NCI-H2227 (cell line): ENCODE data around the gene DEDD.

Source experiments
- DNase-seq: peaks from one replicate; lab custom pipeline; 2025; ENCODE audit not compliant: unreplicated experiment; lab: John Stamatoyannopoulos, UW

The DEDD gene, protein sequence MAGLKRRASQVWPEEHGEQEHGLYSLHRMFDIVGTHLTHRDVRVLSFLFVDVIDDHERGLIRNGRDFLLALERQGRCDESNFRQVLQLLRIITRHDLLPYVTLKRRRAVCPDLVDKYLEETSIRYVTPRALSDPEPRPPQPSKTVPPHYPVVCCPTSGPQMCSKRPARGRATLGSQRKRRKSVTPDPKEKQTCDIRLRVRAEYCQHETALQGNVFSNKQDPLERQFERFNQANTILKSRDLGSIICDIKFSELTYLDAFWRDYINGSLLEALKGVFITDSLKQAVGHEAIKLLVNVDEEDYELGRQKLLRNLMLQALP

DNA sequence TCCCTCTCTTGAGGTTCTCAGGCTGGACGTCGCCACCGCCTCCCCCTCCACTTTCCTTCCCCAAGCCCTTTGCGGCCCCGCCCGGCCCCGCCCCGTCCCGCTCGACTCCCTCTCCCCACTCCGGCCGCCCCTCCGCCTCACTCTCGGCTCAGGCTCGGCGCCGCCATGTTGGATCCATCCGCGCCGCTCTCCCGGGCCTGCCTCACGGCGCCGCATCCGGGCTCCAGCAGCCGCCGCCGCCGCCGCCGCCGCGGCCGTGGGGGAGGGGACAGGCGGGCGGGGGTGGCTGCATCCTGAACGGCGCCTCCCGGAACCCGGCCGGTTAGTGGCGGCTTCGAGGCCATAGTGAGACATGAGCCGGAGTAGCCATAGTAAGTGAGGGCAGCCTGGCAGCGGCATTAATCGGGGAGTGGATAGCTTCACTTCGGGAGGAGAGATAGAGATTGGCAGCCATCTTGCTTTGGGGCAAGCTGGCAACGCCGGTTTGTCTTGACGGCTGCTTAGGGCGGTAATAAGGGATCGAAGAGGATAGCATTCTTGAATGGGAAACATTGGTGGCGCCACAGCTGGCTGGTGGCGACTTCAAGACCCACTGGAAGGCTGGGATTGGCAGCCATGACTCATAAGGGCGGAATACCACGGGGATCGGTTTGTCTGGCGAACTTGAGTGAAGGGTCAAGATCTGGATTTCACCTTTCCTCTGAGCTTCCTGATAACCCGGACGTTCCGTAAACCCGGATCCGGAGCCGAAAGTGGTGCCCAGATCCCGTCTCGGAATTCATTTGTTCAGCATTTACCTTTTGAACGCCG lies at the start of gene DEDD:
Gene DEDD, minus strand, starts transcription at position 258 of the 810 bp plus-strand sequence. CDS start 8,205 bp downstream, outside the sequence.
- DNase-seq: peak; percentile 97

DNA sequence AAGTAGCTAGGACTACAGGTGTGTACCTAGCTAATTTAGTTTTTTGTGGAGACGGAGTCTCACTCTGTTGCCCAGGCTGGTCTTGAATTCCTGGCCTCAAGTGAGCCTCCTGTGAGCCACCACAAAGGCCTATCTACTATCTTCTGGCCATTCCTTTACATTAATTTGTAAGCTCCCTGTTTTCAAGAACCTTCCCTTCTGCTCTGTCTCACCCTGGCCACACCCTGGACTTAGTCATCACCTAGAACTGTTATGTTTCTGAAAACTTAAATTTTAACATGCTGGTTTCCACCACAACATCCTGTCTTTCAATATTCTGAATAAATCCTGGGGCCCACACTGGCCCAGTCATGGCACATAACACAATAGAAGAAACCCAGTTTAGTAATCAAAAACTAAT lies 49.7 kb upstream of the DEDD start:
- no peak for DNase-seq

DNA sequence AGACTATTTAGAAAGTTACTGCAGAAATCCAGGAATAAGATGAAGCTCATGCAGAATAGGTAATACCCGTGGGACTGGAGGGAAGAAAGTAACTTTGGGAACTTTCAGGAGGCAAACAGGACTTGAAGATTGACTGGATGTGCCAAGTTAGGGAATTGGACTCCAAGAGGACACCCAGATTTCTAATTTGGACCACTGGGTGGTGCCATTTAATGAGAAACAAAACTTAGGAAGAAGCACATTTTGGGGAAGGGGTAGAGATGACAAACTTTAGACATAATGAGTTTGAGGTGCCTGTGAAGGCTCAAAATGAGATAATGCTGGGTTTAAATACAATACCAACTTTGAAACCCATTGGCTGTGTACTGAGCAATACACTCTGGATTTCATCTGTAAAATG lies 48.2 kb upstream of the DEDD start:
- DNase-seq: no peak

DNA sequence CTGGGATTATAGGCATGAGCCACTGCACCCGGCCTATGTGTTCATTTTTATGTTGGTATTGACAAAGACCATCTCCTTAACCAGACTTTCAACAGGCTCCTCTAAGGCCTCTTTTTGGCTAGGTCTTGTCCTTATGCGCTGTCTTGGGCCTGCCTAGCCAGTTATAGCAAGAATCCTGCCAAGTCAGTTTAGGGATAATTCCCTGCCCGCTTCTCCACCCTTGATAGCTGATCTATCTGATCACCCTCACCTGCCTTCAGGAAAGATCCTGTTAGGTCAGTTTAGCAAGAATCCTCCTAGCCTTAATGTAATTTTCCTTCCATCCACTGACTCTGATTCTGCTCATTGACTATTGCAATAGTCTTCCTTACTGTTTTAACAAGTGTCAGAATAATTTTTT lies 47.2 kb upstream of the DEDD start:
- no peak for DNase-seq

DNA sequence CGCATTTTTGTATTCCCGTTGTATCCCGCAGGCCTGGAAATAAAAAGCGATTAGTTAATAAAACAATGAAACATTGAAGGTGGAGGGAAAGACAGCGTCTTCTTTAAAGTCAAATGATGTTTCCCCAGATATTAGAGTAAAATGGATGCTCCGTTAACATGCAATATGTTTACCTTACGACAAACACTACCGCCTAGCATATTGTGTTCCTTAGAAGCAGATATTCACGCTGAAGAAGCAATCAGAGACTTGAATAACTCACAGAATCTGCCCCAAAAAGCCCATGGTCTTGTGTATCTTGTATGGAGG lies 45.4 kb upstream of the DEDD start:
- DNase-seq: no peak

DNA sequence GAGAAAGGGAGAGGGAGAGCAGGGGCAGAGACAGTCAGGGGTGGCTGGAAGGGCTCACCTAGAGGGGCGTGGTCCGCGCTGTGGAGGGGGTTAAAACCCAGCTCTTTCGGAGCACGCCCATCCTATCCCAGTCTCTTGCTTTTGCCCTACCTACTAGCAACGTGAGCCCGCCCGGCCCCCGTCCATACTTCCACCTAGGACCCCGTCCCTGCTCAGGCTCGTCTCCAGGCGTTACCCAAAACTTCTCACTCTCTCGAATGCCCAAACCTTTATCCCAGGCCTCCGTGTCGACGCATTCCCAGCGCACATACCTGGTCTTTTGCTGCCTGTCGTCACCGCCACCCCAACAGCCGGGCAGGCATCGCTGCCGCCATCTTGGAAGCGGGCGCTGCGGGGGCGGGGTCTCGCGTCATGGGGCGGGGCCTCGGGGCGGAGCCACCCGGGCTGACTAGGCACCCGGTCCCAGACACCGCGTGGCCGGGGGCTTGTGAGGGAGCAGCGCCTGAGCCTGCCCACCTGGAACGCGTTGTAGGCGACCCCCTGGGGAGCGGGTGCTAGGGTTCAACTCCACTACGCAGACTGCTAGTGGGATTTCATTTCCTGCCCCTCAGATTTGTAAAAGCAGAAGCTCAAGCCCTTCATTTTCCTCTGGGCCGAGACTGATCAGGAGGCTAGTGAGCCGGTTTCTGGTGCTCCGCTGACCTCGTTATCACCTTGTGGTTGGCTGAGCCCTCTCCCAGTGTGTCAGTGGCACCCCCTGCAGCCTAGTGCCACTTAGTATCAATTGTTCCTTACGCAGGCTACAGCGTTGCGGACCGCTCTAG lies 44.9 kb upstream of the DEDD start, which contains the start of gene B4GALT3:
Gene B4GALT3, minus strand, starts transcription at position 396 of the 824 bp plus-strand sequence. CDS start 1,447 bp downstream, outside the sequence.
- DNase-seq: peak; percentile 89

DNA sequence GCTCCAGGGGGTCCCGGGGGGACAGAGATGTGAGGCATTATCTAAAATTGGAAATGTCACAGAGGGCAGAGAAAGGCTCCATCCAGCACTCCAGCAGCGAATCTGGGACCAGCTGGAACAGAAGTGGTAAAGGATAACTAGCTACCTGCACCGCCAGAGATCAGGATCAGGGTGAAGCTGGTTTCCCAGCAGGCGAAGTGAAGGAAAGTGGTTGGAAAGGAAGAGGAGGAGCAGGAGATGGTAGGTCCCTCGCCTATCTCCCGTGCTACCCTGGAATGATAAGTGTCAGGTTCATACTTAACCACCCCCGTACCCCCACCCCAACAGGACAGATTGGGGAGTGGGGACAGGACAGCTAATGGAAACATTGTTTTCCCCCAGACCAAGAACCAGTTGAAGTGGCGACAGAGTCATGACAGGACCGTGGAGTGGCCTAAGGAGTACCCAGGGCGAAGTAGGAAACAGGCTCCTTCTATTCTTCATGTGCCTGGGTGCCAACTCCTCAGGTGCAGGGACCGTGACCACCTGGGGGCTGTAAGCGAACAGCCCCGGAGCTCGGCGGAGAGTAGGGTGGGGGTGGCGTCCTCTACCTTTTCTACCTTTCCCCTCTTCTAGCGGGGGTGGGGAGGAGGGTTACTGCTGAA lies 44.1 kb upstream of the DEDD start:
- DNase-seq: no peak

DNA sequence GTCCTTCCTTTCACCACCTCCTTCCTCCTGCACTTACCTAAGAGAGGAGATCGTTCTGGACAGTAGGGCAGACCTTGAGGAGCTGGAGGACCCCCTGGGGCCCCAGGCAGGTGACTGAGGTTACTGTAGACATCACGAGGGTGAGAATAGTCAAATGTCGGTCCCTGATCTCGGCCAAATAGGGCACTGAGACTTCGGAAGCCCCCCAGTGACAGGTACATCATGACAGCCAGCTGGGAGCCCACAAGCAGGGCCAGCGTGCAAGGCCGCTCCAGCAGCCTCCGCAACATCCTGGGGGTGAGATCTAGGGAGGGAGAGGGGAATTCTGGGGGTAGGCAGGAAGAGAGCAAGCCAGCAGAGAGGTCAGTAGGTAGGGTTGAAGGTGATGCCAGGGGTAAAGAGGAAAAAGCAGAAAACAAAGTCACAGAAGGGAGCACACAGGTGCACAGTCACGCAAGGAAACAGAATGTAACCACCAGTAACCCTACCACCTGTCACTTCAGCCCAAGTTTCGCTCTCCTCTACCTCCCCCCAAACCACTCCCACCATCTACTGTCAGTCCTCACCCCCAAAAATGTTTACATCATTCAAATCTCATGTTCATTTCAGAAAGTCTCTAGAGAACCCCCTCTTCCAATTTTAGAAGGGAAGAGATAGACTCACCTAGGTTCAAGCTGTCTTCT lies 43.4 kb upstream of the DEDD start:
- no peak for DNase-seq

DNA sequence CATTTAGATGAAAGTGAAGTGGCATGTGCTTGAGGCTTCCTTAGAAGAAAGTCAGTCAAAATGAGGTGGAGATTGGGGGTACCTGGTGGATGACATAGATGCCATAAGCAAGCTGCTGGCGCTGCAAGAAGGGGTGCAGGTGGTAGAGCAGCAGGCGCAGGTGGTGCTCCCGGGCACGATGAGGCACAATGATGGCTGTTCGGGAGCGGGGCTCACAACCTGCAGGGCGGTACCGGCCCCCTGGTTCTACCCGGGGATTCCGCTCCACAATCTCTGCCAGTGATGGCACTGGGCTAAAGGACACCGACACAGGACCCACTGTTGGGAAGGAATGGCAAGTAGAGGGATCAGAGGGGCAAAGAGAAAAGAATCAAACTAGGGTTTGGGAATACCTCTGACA lies 42.4 kb upstream of the DEDD start:
- DNase-seq: no peak

DNA sequence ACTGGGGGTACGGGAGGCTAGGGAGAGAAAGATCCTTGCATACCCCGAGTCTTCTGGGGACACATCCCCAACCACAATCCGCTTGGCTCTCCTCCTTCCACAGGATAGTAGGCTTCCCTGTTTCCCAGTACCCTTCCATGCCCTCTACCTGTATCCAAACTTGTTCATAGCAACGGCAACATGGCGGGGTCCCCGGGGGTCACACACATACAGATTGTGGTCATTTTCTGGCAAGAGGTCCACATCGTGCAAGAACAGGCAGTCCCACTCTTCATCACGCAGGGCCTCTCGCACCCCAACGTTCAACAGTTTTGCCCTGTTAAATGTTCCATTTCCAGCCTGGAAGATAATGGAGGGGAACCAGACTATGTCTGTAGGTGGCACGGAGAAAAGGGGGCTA lies 41.2 kb upstream of the DEDD start:
- DNase-seq: no peak

DNA sequence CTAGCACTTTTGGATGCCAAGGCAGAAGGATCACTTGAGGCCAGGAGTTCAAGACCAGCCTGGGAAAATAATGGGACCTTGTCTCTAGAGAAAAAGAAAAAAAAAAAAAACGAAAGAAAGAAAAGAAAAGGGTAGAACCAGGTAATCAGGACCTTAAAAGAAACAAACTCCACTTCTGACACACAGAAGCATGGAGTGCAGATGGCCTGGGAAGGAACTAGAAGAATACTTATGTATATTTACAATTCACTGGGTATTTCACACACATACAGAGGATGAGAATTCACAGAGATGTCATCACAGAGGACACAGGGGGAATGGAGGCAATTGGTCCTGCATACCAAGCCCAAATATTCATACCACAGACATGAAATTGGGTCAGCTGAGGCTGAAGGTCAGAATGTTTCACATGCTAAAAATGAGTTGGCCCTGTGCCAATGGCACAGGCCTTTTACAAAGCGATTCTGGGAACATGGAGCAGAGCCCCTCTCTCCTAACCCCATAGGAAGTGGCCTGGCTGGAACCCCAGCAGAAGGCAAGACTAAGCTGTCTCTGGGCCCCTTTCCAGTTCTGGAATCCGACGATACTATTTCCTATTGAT lies 40.4 kb upstream of the DEDD start:
- no peak for DNase-seq

DNA sequence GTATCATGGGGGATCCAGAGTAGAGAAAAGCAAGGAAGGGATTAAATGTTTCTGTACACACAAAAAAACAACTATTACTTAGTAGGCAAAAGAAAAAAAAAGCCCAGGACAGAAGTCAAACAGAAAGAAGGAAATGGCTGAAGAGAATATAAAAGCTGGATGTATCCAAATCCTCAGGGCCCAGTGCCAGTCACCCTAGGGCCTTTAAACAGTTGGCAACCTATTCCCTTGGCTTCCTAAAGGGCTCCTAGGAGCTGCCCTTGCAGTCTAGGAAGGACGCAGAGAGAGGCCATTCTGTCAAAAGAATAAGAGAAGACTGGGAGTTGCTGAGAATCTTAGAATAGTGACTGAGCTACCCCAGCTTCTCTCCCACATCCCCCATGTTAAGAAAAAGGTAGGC lies 39.9 kb upstream of the DEDD start:
- no peak for DNase-seq

DNA sequence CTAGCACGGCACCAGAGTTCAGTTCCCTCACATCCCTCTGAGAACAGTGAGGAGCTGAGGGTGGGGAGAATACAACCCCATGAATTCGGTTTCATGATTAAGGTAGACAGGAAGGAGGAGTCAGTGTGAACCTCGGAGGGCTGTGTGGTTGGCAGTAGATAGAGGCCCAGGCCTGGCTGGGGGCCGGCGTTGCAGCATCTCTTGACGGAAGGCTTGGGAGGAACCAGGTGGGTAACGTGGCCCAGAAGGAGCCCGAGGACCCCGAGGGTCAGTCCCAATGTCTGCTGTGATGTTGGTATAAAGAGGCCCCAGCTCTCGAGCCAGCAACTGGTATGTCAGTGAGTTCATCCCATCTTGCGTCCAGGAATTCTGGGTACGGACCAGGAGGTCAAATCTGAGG lies 39.2 kb upstream of the DEDD start:
- DNase-seq: no peak

DNA sequence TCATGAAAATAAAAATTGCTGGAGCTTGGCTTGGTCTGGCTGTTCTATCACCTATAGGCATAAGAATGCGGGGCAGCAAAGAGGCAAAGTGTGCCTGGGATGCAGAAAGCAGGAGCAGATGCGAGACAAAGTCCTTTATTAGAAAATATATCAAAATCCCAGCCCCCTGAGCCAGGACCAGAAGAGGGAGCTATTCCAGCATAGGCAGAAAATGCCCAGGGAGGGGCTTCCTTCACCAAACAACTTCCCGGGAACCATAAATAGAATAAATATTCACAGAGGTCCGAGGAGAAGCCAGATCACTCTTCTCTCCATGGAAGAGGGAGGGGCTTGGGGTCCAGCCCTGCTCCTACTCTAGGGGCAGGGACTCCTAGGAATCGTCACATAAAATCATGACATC lies 38.7 kb upstream of the DEDD start:
- no peak for DNase-seq

DNA sequence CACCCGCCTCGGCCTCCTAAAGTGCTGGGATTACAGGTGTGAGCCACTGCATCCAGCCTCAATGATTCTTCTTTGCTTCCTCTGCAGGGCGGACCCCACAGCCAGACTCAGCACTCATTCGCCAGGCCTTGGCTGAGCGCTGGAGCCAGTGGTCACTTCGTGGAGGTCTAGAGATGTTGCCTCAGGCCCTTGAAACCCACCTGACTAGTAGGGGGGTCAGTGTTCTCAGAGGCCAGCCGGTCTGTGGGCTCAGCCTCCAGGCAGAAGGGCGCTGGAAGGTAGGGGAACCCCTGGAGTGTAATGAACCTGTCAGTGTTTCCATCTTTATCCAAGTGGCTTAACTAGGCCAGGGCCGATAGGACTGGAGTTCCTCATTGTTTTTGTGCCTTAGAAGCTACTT lies 36.4 kb upstream of the DEDD start:
- DNase-seq: no peak

DNA sequence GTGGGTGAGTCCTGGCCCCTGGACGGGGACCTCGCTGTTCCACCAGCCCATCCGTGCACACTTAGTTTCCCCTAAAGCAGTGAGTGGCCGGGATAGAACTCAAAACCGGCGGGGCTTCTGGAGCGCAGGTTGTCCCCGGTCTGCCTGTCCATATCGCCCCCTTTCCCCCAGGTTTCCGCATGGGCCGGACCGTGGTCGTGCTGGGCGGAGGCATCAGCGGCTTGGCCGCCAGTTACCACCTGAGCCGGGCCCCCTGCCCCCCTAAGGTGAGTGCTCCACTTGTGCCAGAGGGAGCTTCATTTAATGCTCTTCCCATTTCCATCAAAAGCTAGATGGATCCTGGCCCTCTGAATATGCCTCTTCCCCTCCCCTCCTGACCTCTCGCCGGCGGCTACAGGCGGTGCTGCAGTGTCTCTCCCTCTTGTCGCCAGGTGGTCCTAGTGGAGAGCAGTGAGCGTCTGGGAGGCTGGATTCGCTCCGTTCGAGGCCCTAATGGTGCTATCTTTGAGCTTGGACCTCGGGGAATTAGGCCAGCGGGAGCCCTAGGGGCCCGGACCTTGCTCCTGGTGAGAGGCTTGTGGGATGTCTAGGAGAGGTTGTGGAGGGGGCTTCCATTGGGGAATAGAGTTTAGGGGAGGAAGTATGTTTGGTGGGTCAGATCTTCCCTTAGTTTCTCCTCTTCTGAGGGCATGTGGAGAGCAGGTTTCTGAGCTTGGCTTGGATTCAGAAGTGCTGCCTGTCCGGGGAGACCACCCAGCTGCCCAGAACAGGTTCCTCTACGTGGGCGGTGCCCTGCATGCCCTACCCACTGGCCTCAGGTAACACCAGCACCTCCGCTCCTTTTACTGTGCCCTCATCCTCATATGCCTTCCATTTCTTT lies 34.4 kb upstream of the DEDD start:
- DNase-seq: peak; percentile 43

DNA sequence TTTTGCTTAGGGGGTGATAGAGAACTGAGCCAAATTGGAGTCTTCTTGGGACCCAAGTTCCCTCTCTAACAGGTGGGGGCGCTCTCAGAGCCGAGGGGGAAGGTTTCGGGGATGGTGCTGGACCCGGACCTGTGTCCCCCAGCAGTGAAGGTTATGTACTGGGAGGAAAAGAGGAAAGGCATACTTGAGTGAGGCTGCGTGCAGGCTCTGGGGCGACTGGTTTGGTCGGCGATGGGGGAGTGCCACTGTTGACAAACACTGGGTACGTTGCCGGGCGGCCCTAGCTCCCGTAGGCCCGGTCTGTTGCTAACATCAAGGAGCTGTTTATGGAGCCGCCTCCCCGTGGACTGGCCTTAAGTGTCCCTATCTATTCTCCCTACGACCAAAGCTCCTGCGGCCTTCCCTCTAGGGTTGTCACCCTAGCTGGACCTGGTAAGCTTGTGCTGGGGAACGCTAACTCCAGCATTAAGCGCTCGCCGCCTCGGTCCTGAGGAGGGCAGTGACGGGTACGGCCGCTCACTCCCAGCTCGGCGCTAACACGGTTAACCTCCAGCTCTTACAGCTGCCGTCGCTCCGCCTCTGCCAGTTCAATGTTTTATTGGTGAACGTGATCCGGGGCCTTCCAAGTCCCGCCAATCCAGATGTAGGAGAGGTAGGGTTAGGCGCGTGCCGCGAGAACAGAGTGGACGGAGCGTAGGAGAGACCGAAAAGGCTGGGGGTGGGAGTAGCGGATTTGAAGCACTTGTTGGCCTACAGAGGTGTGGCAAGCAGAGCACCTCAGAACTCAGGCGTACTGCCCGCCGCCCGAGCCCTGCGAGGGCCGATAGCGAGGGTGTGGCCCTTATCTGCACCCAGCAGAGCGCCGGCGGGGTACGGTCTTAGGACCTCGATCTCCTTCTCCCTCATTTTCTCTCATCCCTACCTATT lies 33.5 kb upstream of the DEDD start, which contains the start of gene PPOX:
Gene PPOX, plus strand, starts transcription at position 685 of the 927 bp plus-strand sequence. CDS start 422 bp downstream, outside the sequence.
- DNase-seq: peak; percentile 97
